Large intestine (tissue), 3 donors: Measurements from ENCODE around the gene SLC10A3. TPM values are rescaled to one million over a fixed set of nuclear protein-coding genes. Genes with fewer than 3 reads are reported as not detected.

ENCODE experiments used
- DNase-seq, 2 donors: peaks; one replicate each; pipeline versions ENCODE4 v3.0.0 to v3.0.0-alpha.2; 2013
- H3K27ac ChIP-seq: one replicate; pipeline ENCODE4 v1.5.1; 2013; ENCODE audit warnings: low read length
- H3K27me3 ChIP-seq: 2 replicates; pipeline ENCODE4 v1.6.1; 2013; ENCODE audit warnings: low read length; ENCODE audit not compliant: control insufficient read depth, insufficient read depth
- H3K36me3 ChIP-seq: 2 replicates; pipeline ENCODE4 v1.6.1; 2013; ENCODE audit warnings: low read length; ENCODE audit not compliant: control insufficient read depth, insufficient read depth
- H3K4me1 ChIP-seq: one replicate; pipeline ENCODE4 v1.6.1; 2013; ENCODE audit warnings: low read length; ENCODE audit not compliant: control insufficient read depth, insufficient read depth
- H3K4me3 ChIP-seq: one replicate; pipeline ENCODE4 v1.5.1; 2013; ENCODE audit warnings: low read length
- H3K9me3 ChIP-seq: one replicate; pipeline ENCODE4 v1.6.1; 2013; ENCODE audit warnings: mild to moderate bottlenecking, low read depth, low read length, moderate library complexity; ENCODE audit not compliant: control insufficient read depth
- WGBS: methylation state at CpG from one replicate; pipeline ENCODE4 v1.1.5; 2013; ENCODE audit warnings: low lambda C conversion rate; ENCODE audit not compliant: insufficient coverage; 5-methylcytosine and 5-hydroxymethylcytosine counted together
- polyA plus RNA-seq: library from polyadenylated mRNA; unstranded; fragments of 120-200 nt; gene quantifications from one replicate; pipeline ENCODE4 v1.2.1, GENCODE V29; 2013

Gene SLC10A3
- polyA plus RNA-seq, 1 donor: 21.1 TPM

GRCh38 chrX:154485150-154486051, 5.0 kb downstream of the SLC10A3 start:
- WGBS: no CpG with 5 or more reads among the region's 35 CpGs
- Histone ChIP-seq H3K27ac (peak overlapping the region; percentile 51), H3K9me3 (no peaks in the 10 kb centered on the region), H3K4me1 (peaks cover 24% of the 10 kb centered on the region), H3K27me3 (no peaks in the 10 kb centered on the region), H3K36me3 (peaks cover 19% of the 10 kb centered on the region), H3K4me3 (peak overlapping the region; percentile 35)
- no peak for DNase-seq

DNA sequence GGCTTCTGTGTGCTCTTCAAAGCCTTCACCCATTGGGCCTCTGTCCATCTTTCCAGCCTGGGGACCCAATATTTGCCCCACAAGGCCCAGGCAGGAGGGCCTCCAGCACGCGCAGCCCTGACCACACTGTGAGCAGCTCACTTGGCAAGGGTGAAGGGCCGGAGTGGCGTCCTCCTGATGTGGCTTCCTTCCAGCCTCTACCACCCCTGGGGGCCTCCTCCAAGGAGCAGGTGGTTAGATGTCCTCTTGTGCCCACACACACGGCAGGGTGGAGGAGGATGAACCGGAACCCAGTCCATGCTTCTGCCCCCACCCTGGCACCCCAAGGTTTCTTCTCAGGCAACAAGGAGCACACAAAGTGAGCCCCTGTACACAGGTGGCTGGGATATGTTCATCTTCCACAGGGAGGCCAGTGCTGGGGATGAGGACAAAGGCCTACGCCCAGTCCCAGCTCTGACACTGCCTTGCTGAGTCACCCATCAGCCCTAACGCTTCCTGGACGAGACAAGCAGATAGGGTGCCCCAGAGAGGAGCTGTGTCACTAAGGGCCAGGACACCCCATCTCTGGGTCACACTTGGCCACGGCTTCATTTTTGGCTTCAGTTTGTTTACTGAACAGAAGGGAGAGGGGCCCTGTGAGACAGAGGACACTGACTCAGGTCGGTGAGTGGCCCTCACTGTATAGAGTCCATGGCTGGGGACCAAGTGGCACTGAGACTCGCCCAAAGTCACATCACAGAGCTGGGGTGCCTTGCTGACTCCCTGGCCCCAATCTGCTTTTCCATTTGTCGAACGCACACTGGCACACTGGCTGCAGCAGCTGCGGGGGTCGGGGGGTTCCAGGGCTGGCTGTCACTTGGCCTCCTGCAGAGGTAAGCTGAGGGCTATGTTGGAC, 5.9 kb downstream of the SLC10A3 start:
- Histone ChIP-seq H3K36me3 (peaks cover 19% of the 10 kb centered on the region), H3K27me3 (no peaks in the 10 kb centered on the region), H3K4me1 (peaks cover 24% of the 10 kb centered on the region), H3K4me3 (no peak overlapping the region), H3K27ac (peak overlapping the region; percentile 57), H3K9me3 (no peaks in the 10 kb centered on the region)
- peak; percentile 38 to 60 for DNase-seq
- WGBS: no CpG with 5 or more reads among the region's 16 CpGs

DNA sequence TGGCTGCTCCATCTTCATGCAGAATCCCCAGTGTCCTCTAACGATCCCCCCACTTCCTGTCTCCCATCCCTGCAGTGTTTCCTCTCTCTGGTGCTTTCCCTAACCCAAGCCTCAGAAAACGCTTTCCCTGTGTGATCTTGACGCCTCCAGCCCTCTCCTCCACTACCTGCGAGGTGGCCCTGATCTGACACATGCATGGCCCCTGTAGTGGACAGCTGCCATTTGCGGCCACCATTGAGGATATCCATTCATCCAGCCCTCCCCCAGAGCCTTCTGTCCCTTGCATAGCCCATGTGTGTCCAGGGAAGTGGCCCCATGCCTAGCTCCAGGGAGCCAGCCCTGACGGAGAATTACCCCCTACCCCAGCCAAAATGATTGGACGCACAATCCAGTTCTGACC, 7.1 kb downstream of the SLC10A3 start:
- H3K4me1 ChIP-seq: peaks cover 23% of the 10 kb centered on the region
- H3K27ac ChIP-seq: no peak overlapping the region
- peaks cover 16% of the 10 kb centered on the region for H3K36me3 ChIP-seq
- no peak overlapping the region for H3K4me3 ChIP-seq
- DNase-seq: no peak
- no CpG with 5 or more reads among the region's 7 CpGs for WGBS
- no peaks in the 10 kb centered on the region for H3K9me3 ChIP-seq
- H3K27me3 ChIP-seq: no peaks in the 10 kb centered on the region

GRCh38 chrX:154482786-154483185, 7.6 kb downstream of the SLC10A3 start:
- no peak overlapping the region for H3K27ac ChIP-seq
- no peak for DNase-seq
- H3K4me1 ChIP-seq: peaks cover 28% of the 10 kb centered on the region
- no peak overlapping the region for H3K4me3 ChIP-seq
- no CpG with 5 or more reads among the region's 7 CpGs for WGBS
- H3K9me3 ChIP-seq: no peaks in the 10 kb centered on the region
- peaks cover 16% of the 10 kb centered on the region for H3K36me3 ChIP-seq
- H3K27me3 ChIP-seq: no peaks in the 10 kb centered on the region

DNA sequence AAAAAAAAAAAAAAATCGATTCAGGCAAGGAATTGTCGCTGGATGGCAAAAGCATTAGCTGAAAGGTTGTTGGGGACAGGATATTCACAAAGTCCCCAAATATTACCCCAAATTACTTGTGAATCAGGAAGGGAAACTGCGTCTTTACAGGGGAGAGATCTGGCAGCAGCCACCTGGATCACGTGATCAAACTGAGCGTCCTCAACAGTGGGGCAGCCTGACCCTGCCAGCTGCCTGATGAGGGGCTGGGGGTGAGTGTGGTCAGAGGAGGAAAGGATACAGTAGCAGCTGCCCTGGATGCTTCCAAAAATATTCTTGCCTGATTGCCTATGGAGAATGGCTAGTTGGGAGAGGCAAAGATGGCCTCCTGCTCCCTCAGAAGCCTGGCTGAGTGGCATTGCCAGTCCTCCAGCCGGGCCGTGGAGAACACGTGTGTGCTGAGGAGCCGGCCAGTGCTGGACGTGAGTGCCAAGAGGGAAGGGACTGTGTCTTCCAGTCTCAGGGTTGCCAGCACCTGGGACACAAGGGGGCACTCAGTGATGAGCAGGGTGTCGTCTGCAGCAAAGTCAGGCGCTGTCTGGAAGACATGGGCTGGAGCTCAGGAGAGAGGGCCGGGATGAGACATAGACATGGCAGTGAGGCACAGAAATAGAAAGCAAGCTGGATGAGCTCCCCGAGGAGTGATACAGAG, 8.4 kb downstream of the SLC10A3 start:
- no CpG with 5 or more reads among the region's 14 CpGs for WGBS

GRCh38 chrX:154481195-154481594, 9.2 kb downstream of the SLC10A3 start:
- H3K36me3 ChIP-seq: peaks cover 14% of the 10 kb centered on the region
- DNase-seq: no peak
- WGBS: no CpG with 5 or more reads among the region's 5 CpGs
- no peaks in the 10 kb centered on the region for H3K9me3 ChIP-seq
- H3K27me3 ChIP-seq: no peaks in the 10 kb centered on the region
- no peak overlapping the region for H3K4me3 ChIP-seq
- no peak overlapping the region for H3K27ac ChIP-seq
- peaks cover 23% of the 10 kb centered on the region for H3K4me1 ChIP-seq

More for the DNA sequence above, 8.4 kb downstream of the SLC10A3 start:
- no peak overlapping the region for H3K27ac ChIP-seq
- no peak for DNase-seq
- no peaks in the 10 kb centered on the region for H3K27me3 ChIP-seq
- peaks cover 14% of the 10 kb centered on the region for H3K36me3 ChIP-seq
- H3K9me3 ChIP-seq: no peaks in the 10 kb centered on the region
- peaks cover 25% of the 10 kb centered on the region for H3K4me1 ChIP-seq
- no peak overlapping the region for H3K4me3 ChIP-seq

DNA sequence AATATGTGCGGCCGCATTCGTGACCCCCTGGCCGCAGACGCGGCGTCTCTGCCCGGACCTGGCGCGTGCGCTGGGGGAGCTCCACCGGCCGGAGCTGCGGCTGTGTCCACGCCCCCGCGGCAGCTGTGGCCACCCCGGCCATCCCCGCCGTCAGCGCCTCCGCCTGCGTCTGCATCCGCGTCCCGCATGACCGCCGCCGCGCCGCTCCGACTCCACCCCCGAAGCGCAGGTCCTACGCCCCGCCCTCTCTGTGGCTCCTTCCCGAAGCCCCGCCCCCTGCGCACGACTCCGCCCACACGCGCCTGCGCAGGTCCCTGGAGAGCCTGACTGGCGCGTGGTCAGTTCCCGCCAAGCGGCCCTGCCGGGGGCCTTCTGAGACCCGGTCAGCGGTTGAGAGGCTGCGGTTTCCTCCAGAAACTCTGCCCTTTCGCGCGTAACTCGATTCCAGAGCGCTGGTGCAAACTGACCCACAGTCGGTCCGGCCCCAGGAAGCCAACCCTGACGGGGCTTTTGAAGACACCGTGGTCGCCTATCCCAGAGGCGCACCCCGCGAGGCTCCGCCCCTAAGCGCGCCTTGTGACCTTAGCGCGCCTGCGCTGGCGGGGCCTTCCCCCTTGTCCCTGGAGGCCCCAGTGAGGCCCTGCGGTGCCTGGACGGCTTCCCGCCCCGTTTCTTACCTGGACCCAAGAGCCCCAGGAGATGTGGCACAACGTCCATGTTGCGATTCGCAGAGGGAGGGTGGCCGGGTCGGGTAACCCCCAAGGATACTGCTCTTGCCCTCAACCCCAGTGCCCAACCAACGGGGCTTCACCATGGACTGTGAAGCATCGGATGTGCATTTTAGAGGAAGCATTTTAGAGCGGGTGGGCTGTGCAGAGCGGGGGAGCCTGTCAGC, 11.5 kb downstream of the SLC10A3 start, which contains the start of gene LAGE3:
Gene LAGE3, minus strand, starts transcription at position 554 of the 895 bp plus-strand sequence. Its CDS starts 366 bp downstream, at position 188.
- Histone ChIP-seq H3K9me3 (no peaks in the 10 kb centered on the region), H3K36me3 (peaks cover under 1% of the 10 kb centered on the region), H3K4me3 (peak within 1 kb of the TSS; percentile 49), H3K4me1 (peaks cover 11% of the 10 kb centered on the region), H3K27ac (peak within 1 kb of the TSS; percentile 81), H3K27me3 (no peaks in the 10 kb centered on the region)
- DNase-seq: peak; percentile 88 to 92
- no CpG with 5 or more reads among the region's 85 CpGs for WGBS

DNA sequence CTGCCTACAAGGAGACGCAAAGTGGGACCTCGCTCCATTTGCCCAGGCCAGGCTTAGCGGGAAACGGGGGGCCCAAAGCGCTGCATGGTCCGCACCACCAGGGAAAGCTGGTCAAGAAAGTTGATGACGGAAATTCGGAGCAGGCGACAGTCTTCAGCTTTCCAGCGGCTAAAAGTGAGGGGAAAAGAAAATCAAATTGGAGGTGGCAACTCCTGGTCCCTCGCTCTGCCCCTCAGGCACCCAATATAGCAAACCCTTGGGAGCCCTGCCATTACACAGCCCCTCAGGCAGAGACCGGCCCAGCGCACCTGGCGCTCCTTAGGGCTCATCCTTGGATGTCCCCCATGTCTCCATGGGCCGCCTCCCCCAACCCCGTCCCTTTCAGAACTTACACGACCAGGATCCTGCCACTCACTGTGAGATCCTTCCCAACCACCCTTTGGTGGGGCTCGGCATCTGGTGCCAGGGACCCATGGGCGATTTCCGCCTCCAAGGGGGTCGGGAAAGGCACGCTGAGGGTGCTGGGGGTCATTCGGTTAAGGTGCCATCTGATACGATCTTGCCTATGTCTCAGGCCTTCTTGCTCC, 12.4 kb downstream of the SLC10A3 start:
- Histone ChIP-seq H3K4me1 (peaks cover 11% of the 10 kb centered on the region), H3K27me3 (no peaks in the 10 kb centered on the region), H3K36me3 (peaks cover under 1% of the 10 kb centered on the region), H3K9me3 (no peaks in the 10 kb centered on the region), H3K27ac (no peak overlapping the region), H3K4me3 (peak overlapping the region; percentile 49)
- no peak for DNase-seq
- WGBS: no CpG with 5 or more reads among the region's 24 CpGs

- WGBS: no CpG with 5 or more reads among the region's 8 CpGs
- Histone ChIP-seq H3K27ac (no peak overlapping the region), H3K9me3 (no peaks in the 10 kb centered on the region), H3K27me3 (no peaks in the 10 kb centered on the region), H3K36me3 (peaks cover 3% of the 10 kb centered on the region), H3K4me3 (no peak overlapping the region), H3K4me1 (peaks cover 13% of the 10 kb centered on the region)
- DNase-seq: no peak
Observed at GRCh38 chrX:154476821-154477220, 13.6 kb downstream of the SLC10A3 start.
